T follicular helper cell (primary cell): ENCODE measurements around the gene IKBKE.

Source experiments
- DNase-seq: peaks from one replicate; pipeline ENCODE4 v3.0.0-alpha.2; 2020; ENCODE audit warnings: low read depth

IKBKE gene

GRCh38 chr1:206496131-206496793, 26.0 kb downstream of the IKBKE start:
- DNase-seq, result no peak

- no peak for DNase-seq
Observed at GRCh38 chr1:206497363-206497762, 27.1 kb downstream of the IKBKE start.

- no peak for DNase-seq
Observed at GRCh38 chr1:206497774-206498173, 27.5 kb downstream of the IKBKE start.

DNA sequence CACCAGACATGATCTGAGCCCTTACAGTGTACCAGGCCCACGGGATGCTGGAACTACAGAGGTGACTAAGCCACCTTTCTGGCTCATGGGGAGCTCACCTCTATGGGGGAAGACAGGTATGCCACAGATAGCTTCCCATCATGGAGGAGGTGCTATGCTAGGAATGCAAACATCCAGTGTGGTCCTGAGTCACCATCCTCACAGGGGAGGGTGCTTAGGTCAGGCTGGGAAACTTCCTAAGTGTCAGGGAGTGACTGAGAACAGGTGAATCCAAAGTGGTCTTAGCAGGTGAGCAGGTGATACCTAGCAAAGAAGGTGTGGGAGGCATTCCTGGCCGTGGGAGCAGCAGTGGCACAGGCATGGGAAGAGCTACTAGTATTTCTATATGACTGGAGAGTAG, 28.4 kb downstream of the IKBKE start:
- DNase-seq, result no peak

DNA sequence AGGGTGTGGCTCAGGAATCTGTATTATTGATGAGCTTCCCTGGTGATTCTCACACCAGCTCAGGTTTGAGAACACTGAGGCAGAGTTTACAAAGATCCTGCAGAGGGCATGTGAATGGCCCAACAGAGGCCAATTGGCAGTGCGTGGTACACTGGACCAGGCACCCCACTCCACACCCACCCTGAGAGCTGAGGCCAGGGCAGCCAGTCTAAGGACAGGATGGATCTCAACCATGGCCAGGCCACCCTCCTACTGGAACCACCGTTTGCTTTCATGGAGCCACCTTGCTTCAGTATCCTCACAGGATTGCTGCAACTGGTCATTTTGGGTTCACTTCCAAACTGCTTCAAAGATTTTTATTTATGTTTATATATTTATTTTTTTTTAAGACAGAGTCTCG, 29.8 kb downstream of the IKBKE start:
- DNase-seq, result no peak

DNA sequence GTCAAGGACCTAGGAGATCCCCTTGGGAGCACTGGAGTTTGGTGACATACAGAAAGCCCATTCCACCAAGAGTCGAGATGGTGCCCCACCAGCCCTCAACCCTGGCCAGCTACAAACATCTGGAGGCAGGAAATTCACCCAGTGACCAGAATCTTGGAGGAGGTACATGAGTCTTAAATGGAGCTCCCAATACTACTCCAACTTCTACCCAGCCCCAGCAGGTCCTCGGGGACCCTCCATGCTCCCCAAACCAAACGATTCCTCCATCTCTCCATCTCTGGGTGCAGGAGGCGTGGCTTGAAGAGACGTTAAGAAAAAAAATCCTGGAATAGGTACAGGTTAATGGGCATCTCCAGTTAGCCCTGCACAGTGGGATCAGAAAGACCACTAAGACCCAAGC, 31.6 kb downstream of the IKBKE start:
- no peak for DNase-seq

- DNase-seq, result no peak
Observed at GRCh38 chr1:206502403-206502802, 32.1 kb downstream of the IKBKE start.

- no peak for DNase-seq
Observed at GRCh38 chr1:206502812-206503211, 32.5 kb downstream of the IKBKE start.

GRCh38 chr1:206503591-206504362, 33.5 kb downstream of the IKBKE start:
- DNase-seq, result no peak

DNA sequence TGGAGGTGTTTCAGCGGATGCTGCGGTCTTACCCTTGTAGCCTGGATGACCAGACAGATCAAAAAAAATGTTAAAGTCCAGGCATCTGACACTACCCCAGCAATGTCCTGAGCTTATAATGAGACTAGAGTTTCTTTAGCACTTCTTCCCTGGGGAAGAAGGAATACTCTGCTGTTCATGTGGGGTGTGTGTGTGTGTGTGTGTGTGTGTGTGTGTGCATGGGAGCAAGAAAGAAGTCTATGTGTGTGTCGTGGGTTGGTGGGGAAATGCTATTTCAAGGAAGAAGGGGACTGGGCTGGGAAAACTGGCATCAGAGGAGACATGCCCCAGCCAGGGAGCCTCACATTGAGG, 34.1 kb downstream of the IKBKE start:
- no peak for DNase-seq

- DNase-seq, result no peak
Observed at GRCh38 chr1:206505702-206506355, 35.6 kb downstream of the IKBKE start.

- DNase-seq, result no peak
Observed at GRCh38 chr1:206506405-206507283, 36.4 kb downstream of the IKBKE start.

- peak; percentile 65 for DNase-seq
Observed at GRCh38 chr1:206507284-206508129, 37.2 kb downstream of the IKBKE start, which contains the start of gene RASSF5. RASSF5 (plus strand) TSS chr1:206507531; CDS start chr1:206507603, 72 bp downstream.

GRCh38 chr1:206508130-206508889, 38.0 kb downstream of the IKBKE start:
- DNase-seq, result no peak

DNA sequence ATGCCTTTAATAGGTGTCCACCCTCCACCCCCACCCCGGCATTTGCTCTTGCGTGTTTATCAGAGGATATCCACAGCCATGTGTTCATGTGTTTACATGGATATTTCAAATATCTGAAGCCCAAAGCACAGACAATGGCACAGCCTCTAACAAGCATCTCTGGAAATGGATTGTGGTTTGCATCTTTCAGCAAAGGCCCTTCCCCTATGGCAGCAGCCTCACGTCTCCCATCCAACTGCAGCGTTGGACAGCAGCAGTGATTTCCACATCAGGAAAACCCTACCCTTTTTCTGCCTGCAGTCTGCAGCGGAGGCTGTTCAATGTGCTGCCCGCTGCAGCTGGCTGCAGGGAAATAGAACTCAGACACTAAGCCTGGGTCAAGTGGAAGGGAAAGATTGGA, 38.7 kb downstream of the IKBKE start:
- no peak for DNase-seq

GRCh38 chr1:206509612-206510257, 39.5 kb downstream of the IKBKE start:
- no peak for DNase-seq

- DNase-seq, result no peak
Observed at GRCh38 chr1:206510371-206510770, 40.1 kb downstream of the IKBKE start.

DNA sequence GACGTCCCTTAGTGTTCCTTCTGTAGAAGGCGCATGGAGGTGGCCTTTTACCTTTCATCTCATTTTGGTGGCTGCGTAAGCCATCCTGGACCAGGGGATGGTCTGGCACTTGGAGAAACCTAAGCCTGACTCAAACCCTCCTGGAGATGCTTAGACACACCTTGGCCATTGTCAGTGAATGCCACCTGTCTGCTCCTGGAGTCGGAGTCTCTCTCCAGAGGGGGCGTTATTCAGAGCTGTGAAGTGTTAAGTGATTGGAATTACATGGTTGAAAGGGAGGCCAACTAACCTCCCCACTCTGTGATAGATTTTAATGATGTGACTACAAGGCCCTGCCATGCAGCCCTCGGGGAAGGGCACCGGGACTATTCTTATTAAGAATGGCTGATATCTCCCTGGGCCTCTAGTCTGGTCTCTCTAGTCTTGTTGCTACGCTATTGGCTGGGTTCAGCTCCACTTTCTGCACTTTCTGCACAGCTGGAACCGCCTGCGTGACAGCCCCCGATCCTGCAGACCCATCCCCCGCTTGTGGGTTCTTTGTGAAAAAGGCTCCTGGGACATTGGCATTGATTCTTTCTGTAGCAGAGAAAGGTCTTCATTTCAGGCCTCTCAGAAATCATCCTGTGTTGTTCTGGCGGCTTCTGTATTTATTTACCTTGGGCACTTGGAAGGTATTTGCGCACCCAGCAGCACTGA, 41.2 kb downstream of the IKBKE start:
- DNase-seq, result no peak
